Sigmoid colon (tissue), 4 donors: ENCODE measurements around the gene SSBP3.

ENCODE experiments used
- CTCF ChIP-seq, 4 experiments: fragments of 450-650 bp in 3 of 4; fragments of 200-600 bp in 1 of 4; IDR thresholded peaks; one replicate each; pipeline ENCODE4 v1.5.1; 2016 to 2019; ENCODE audit warnings: antibody characterized with exemption in 4 of 4, mild to moderate bottlenecking in 3 of 4, moderate library complexity in 2 of 4
- EP300 ChIP-seq, 4 donors: sonication (generic); formaldehyde crosslinking; IDR thresholded peaks; one replicate each; pipeline ENCODE4 v1.6.1; 2017; ENCODE audit warnings: antibody characterized with exemption in 4 of 4
- POLR2A ChIP-seq, 2 donors: fragments of 450-650 bp; IDR thresholded peaks; one replicate each; pipeline ENCODE4 v1.6.1; 2016; ENCODE audit warnings: antibody characterized with exemption in 2 of 2, mild to moderate bottlenecking in 2 of 2, moderate library complexity in 2 of 2
- POLR2AphosphoS5 ChIP-seq, 4 donors: sonication (generic); formaldehyde crosslinking; IDR thresholded peaks; one replicate each; pipeline ENCODE4 v1.6.1; 2017; ENCODE audit warnings: antibody characterized with exemption in 4 of 4

GRCh38 chr1:54219688-54220003, 186.5 kb downstream of the SSBP3 start:
- TF ChIP-seq CTCF (IDR thresholded peaks at IDR 0.05) (no peak), POLR2A (IDR thresholded peaks at IDR 0.05) (no peak), POLR2AphosphoS5 (IDR thresholded peaks at IDR 0.05) (no peak), EP300 (IDR thresholded peaks at IDR 0.05) (no peak)
